Keratinocyte (primary cell): ENCODE measurements around the gene ZNF662. TPM values are rescaled to one million over a fixed set of nuclear protein-coding genes. Genes with fewer than 3 reads are reported as not detected.
"Not testable (repeated sequence)": the region's sequence is repeated elsewhere in the genome, so short reads cannot be mapped to it uniquely, and the experiment has no call there.

Experiments
- DNase-seq: peaks from one replicate; pipeline ENCODE4 v3.0.0-alpha.2; 2011; ENCODE audit warnings: low read depth, missing footprints, low spot score
- FAIRE-seq: peaks from 2 replicates; lab custom pipeline; 2011; peaks lifted over from hg19 to GRCh38; lab: Jason Lieb, UNC
- H2AFZ ChIP-seq: 2 replicates; pipeline ENCODE4 v1.6.0; 2012; ENCODE audit warnings: low read length, control low read depth, inconsistent platforms; ENCODE audit not compliant: control insufficient read depth
- H3K27ac ChIP-seq: 2 replicates; pipeline ENCODE4 v1.5.1; 2011; ENCODE audit warnings: low read length; ENCODE audit not compliant: control insufficient read depth, insufficient read depth
- H3K27me3 ChIP-seq: 3 replicates; pipeline ENCODE4 v1.6.0; 2011; ENCODE audit warnings: low read length; ENCODE audit not compliant: control insufficient read depth, insufficient read depth; ENCODE audit errors: extremely low read depth
- H3K36me3 ChIP-seq, 2 experiments: 2 replicates in 1 of 2; 3 replicates in 1 of 2; pipeline ENCODE4 v1.5.1; 2011; ENCODE audit warnings: low read length in 2 of 2, mild to moderate bottlenecking in 1 of 2; ENCODE audit not compliant: control insufficient read depth in 2 of 2, insufficient read depth in 2 of 2; ENCODE audit errors: extremely low read depth in 1 of 2
- H3K4me1 ChIP-seq: 3 replicates; pipeline ENCODE4 v1.5.1; 2011; ENCODE audit warnings: low read length; ENCODE audit not compliant: control insufficient read depth, insufficient read depth; ENCODE audit errors: extremely low read depth
- H3K4me2 ChIP-seq: 3 replicates; pipeline ENCODE4 v1.6.0; 2011; ENCODE audit warnings: low read depth, low read length; ENCODE audit not compliant: control insufficient read depth, insufficient read depth; ENCODE audit errors: extremely low read depth
- H3K4me3 ChIP-seq, 3 experiments: fragments of 200-600 bp in 1 of 3; sonication (generic) in 1 of 3; 2 replicates in 2 of 3; 3 replicates in 1 of 3; pipeline ENCODE4 v1.5.1; 2011 to 2016; ENCODE audit warnings: low read length in 3 of 3, mild to moderate bottlenecking in 3 of 3, control low read depth in 2 of 3, inconsistent platforms in 1 of 3, low read depth in 1 of 3, mixed read lengths in 1 of 3, mixed run types in 1 of 3, moderate library complexity in 1 of 3; ENCODE audit not compliant: control insufficient read depth in 2 of 3, insufficient read depth in 2 of 3; ENCODE audit errors: extremely low read depth in 1 of 3
- H3K79me2 ChIP-seq: 2 replicates; pipeline ENCODE4 v1.6.0; 2012; ENCODE audit warnings: low read length; ENCODE audit not compliant: control insufficient read depth, insufficient read depth
- H3K9ac ChIP-seq: 3 replicates; pipeline ENCODE4 v1.6.0; 2011; ENCODE audit warnings: low read length; ENCODE audit not compliant: control insufficient read depth, insufficient read depth; ENCODE audit errors: extremely low read depth
- H3K9me1 ChIP-seq: 3 replicates; pipeline ENCODE4 v1.6.0; 2011; ENCODE audit warnings: low read length; ENCODE audit not compliant: control insufficient read depth, insufficient read depth; ENCODE audit errors: extremely low read depth
- H3K9me3 ChIP-seq: 2 replicates; pipeline ENCODE4 v1.5.1; 2012; ENCODE audit warnings: low read depth, low read length; ENCODE audit not compliant: control insufficient read depth
- H4K20me1 ChIP-seq: 3 replicates; pipeline ENCODE4 v1.6.0; 2011; ENCODE audit warnings: low read length; ENCODE audit not compliant: control insufficient read depth, insufficient read depth; ENCODE audit errors: extremely low read depth
- EZH2 ChIP-seq: IDR thresholded peaks from one replicate; pipeline ENCODE4 v1.6.1; 2012; ENCODE audit warnings: inconsistent platforms, mild to moderate bottlenecking, low read length, moderate library complexity
- dilution Hi-C: fragments of 300-500 bp; cut with MboI; formaldehyde crosslinking; loops from one replicate; pipeline ENCODE4 v1.7.0; 2020; ENCODE audit warnings: low sequenced_read_pairs; ENCODE audit not compliant: extremely low pct_ligation_motif_present
- polyA plus RNA-seq, 5 experiments: library from polyadenylated mRNA; depleted of rRNA in 3 of 5; stranded (reverse) in 3 of 5; stranded (forward) in 1 of 5; unstranded in 1 of 5; fragments of >200 nt; gene quantifications; 1 replicate in 1 of 5; 2 replicates in 3 of 5; 3 replicates in 1 of 5; pipeline versions ENCODE4 v1.2.1 to v1.2.3, GENCODE V29; 2011 to 2012; ENCODE audit warnings: missing spikeins in 2 of 5, low read depth in 1 of 5, low replicate concordance in 1 of 5
- TF ChIP-seq, protein P1 (sequence below), 3 experiments: IDR thresholded peaks in 1 of 3; conservative IDR thresholded peaks in 1 of 3; optimal IDR thresholded peaks in 1 of 3; 2 replicates in 2 of 3; 3 replicates in 1 of 3; pipeline versions ENCODE3 to v1.5.1; 2011; ENCODE audit warnings: low read length in 3 of 3, mild to moderate bottlenecking in 3 of 3, moderate library complexity in 2 of 3, control low read depth in 1 of 3, inconsistent platforms in 1 of 3; ENCODE audit not compliant: insufficient read depth in 2 of 3; ENCODE audit errors: extremely low read depth in 1 of 3

The ZNF662 gene
- polyA plus RNA-seq, 1 donor (not counting 4 experiments of a cell fraction or from before 2014, with no cell fraction given): 1.4 TPM

DNA sequence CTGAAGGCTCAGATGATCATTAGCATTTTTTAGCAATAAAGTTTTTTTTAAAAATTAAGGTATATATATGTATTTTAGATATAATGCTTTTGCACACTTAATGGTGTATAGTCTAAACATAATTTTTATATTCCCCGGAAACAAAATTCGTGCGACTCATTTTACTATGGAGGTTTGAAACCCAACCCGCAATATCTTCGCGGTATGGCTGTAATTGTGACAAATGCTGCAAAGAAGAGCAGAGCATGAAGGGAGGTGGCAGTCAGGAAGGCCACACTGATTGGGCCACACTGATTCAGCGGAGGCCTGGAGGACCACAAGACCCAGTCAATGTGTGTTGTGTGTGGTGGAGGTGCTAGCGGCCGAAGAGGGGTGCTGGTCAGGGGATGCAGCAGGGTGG is 25.8 kb upstream of the ZNF662 start:
- FAIRE-seq: no peak
- peaks cover 4% of the 10 kb centered on the region for H3K27me3 ChIP-seq
- peaks cover 4% of the 10 kb centered on the region for H3K4me1 ChIP-seq
- H3K9me3 ChIP-seq: no peaks in the 10 kb centered on the region
- dilution Hi-C loops: no loop called here
- H3K27ac ChIP-seq: no peak overlapping the region
- no peak for TF ChIP-seq EZH2
- TF ChIP-seq, protein P1, sequence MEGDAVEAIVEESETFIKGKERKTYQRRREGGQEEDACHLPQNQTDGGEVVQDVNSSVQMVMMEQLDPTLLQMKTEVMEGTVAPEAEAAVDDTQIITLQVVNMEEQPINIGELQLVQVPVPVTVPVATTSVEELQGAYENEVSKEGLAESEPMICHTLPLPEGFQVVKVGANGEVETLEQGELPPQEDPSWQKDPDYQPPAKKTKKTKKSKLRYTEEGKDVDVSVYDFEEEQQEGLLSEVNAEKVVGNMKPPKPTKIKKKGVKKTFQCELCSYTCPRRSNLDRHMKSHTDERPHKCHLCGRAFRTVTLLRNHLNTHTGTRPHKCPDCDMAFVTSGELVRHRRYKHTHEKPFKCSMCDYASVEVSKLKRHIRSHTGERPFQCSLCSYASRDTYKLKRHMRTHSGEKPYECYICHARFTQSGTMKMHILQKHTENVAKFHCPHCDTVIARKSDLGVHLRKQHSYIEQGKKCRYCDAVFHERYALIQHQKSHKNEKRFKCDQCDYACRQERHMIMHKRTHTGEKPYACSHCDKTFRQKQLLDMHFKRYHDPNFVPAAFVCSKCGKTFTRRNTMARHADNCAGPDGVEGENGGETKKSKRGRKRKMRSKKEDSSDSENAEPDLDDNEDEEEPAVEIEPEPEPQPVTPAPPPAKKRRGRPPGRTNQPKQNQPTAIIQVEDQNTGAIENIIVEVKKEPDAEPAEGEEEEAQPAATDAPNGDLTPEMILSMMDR (optimal IDR thresholded peaks at IDR 0.05 in 1 of 3, IDR thresholded peaks at IDR 0.05 in 1 of 3, conservative IDR thresholded peaks at IDR 0.05 in 1 of 3; ENCODE audit: extremely low read depth in 1 of 3, insufficient read depth in 2 of 3, low read length in 3 of 3): no peak
- peak overlapping the region; percentile 94 for H2AFZ ChIP-seq
- H3K36me3 ChIP-seq: no peaks in the 10 kb centered on the region
- H3K9ac ChIP-seq: no peak overlapping the region
- peak overlapping the region; percentile 54 to 79 (median 71) for H3K4me3 ChIP-seq
- no peaks in the 10 kb centered on the region for H3K9me1 ChIP-seq
- H3K4me2 ChIP-seq: peak overlapping the region; percentile 91
- DNase-seq: no peak
- no peaks in the 10 kb centered on the region for H3K79me2 ChIP-seq
- no peaks in the 10 kb centered on the region for H4K20me1 ChIP-seq

DNA sequence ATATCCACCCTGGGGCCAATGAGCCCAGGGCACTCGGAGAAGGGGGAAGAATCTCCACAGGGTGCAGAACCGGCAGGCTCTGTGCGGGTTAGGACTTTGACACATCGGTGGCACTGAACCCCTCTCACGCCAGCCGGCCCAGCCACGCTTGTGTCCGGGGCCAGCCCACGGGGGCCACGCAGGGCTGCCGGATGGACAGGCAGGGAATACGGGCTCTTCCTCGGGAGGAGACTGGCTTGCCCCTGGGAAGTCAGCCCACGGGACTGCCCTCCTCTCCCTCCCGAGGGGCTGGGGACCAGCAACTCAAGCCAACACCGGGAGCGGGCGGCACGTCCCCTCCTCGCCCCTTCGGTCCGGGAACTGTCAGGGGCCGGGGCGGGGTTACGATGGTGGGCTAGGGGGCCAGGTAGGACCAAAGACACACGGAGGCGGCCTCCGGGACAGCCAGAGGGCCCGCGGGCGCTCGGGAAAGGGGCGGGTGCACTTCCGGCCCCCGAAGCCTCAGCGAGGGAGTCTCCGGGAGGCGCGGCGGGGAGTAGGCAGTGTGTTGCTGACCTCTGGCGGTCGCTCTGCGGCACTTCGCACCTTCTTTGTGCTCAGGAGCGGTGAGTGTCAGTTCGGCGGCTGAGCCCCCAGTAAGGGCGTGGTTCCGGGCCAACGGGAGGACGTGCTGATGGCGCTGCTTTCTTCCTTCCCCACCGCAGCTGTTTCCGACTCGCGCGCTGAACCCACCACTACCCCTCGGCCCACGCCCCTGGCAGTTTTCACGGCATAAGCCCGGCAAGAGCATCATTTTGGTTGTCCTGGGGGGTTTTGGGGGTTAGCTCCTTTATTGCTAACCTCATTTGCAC is 25.1 kb upstream of the ZNF662 start:
- FAIRE-seq (no peak), DNase-seq (no peak)
- Histone ChIP-seq H3K4me1 (peaks cover 4% of the 10 kb centered on the region), H3K79me2 (no peaks in the 10 kb centered on the region), H3K9me1 (no peaks in the 10 kb centered on the region), H3K4me2 (peak overlapping the region; percentile 91), H4K20me1 (no peaks in the 10 kb centered on the region), H3K36me3 (no peaks in the 10 kb centered on the region), H3K27me3 (peaks cover 4% of the 10 kb centered on the region), H3K4me3 (peak overlapping the region; percentile 54 to 79 (median 71)), H2AFZ (peak overlapping the region; percentile 94), H3K27ac (no peak overlapping the region), H3K9ac (peak overlapping the region; percentile 61), H3K9me3 (no peaks in the 10 kb centered on the region)
- dilution Hi-C loops: no loop called here
- TF ChIP-seq, protein P1 (optimal IDR thresholded peaks at IDR 0.05 in 1 of 3, IDR thresholded peaks at IDR 0.05 in 1 of 3, conservative IDR thresholded peaks at IDR 0.05 in 1 of 3; ENCODE audit: extremely low read depth in 1 of 3, insufficient read depth in 2 of 3, low read length in 3 of 3): peak; percentile 73 to 98 (median 94)
- TF ChIP-seq EZH2: no peak

DNA sequence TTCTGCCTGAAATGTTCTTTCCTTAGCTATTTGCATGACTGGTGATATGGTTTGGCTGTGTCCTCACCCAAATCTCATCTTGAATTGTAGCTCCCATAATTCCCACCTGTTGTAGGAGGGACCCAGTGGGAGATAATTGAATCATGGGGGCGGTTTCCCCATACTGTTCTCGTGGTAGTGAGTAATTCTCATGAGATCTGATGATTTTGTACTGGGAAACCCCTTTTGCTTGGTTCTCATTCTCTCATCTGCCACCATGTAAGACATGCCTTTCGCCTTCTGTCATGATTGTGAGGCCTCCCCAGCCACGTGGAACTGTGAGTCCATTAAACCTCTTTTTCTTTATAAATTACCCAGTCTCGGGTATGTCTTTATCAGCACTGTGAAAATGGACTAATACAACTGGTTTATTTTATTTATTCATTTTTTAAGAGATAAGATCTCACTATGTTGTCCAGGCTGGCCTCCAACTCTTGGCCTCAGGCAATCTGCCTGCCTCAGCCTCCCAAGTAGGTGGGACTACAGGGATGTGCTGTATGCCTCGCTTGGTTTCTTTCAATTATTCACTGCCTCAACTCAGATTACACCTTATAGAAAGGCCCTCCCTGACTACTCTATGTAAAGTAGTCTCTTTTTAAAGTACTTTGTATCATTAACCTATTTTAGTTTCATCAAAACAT is 22.6 kb upstream of the ZNF662 start:
- H3K36me3 ChIP-seq, FAIRE-seq, H2AFZ ChIP-seq, H3K27ac ChIP-seq, DNase-seq, H3K4me3 ChIP-seq, H3K4me2 ChIP-seq, H3K4me1 ChIP-seq, H4K20me1 ChIP-seq, dilution Hi-C loops, H3K9me3 ChIP-seq, H3K9me1 ChIP-seq, H3K27me3 ChIP-seq, H3K9ac ChIP-seq, H3K79me2 ChIP-seq: not testable (repeated sequence)
